A673 (cell line): Measurements from ENCODE around the gene ASAP3. TPM values are rescaled to one million over a fixed set of nuclear protein-coding genes. Genes with fewer than 3 reads are reported as not detected.

Experiments
- BruUV-seq: library from RNA; stranded (reverse); fragments of 400-500 nt; replicated peaks from 2 replicates; lab custom pipeline; 2021; lab: Mats Ljungman, UMichigan
- CTCF ChIA-PET: fragments of 300-600 bp; sonication (Branson Sonifier 250); formaldehyde crosslinking; loops from one replicate; lab custom pipeline; 2022; ENCODE audit warnings: antibody characterized with exemption; lab: Charles Lee
- POLR2A ChIA-PET: fragments of 300-600 bp; sonication (Branson Sonifier 250); formaldehyde crosslinking; loops from one replicate; lab custom pipeline; 2022; ENCODE audit warnings: antibody characterized with exemption; ENCODE audit not compliant: low non-redundant PET; lab: Charles Lee
- DNase-seq: peaks from one replicate; pipeline ENCODE4 v3.0.0-alpha.2; 2015; ENCODE audit warnings: low spot score
- H3K27ac ChIP-seq: fragments of 200-600 bp; sonication (generic); 2 replicates; pipeline ENCODE4 v1.5.1; 2016; ENCODE audit warnings: mixed run types, low read depth, mild to moderate bottlenecking, mixed read lengths, antibody characterized with exemption, low read length; ENCODE audit not compliant: poor library complexity, severe bottlenecking
- H3K27me3 ChIP-seq: fragments of 200-600 bp; sonication (generic); replicated peaks from 2 replicates; pipeline ENCODE4 v1.6.1; 2017; ENCODE audit warnings: mixed run types, low read depth, mild to moderate bottlenecking, mixed read lengths, antibody characterized with exemption, low read length; ENCODE audit not compliant: insufficient read depth, poor library complexity
- H3K36me3 ChIP-seq: fragments of 200-600 bp; sonication (generic); 2 replicates; pipeline ENCODE4 v1.6.1; 2016; ENCODE audit warnings: mixed run types, mild to moderate bottlenecking, mixed read lengths, antibody characterized with exemption, low read length; ENCODE audit not compliant: insufficient read depth, poor library complexity, severe bottlenecking
- H3K4me1 ChIP-seq: fragments of 200-600 bp; sonication (generic); 2 replicates; pipeline ENCODE4 v1.6.1; 2017; ENCODE audit warnings: mixed run types, mild to moderate bottlenecking, mixed read lengths, antibody characterized with exemption, low read length; ENCODE audit not compliant: insufficient read depth, poor library complexity, severe bottlenecking
- H3K4me3 ChIP-seq: fragments of 200-600 bp; sonication (generic); 2 replicates; pipeline ENCODE4 v1.5.1; 2016; ENCODE audit warnings: low read depth, mixed run types, mild to moderate bottlenecking, mixed read lengths, low read length; ENCODE audit not compliant: poor library complexity, severe bottlenecking
- H3K9me3 ChIP-seq: fragments of 200-600 bp; sonication (generic); 2 replicates; pipeline ENCODE4 v1.6.1; 2016; ENCODE audit warnings: mixed run types, low read depth, mild to moderate bottlenecking, mixed read lengths, antibody characterized with exemption, low read length; ENCODE audit not compliant: poor library complexity, severe bottlenecking
- CTCF ChIP-seq: fragments of 300-800, 200-600 bp; sonication (generic); conservative IDR thresholded peaks from 2 replicates; pipeline ENCODE4 v1.5.1; 2017; ENCODE audit warnings: low read depth, mild to moderate bottlenecking, antibody characterized with exemption, low read length, moderate library complexity, mixed read lengths
- EZH2 ChIP-seq: fragments of 200-600 bp; sonication (generic); IDR thresholded peaks from 2 replicates; pipeline ENCODE4 v1.6.1; 2017; ENCODE audit warnings: borderline replicate concordance, low read depth, mild to moderate bottlenecking, mixed read lengths, antibody characterized with exemption, low read length; ENCODE audit not compliant: poor library complexity, severe bottlenecking
- intact Hi-C: fragments of 100-400 bp; cut with micrococcal nuclease; formaldehyde crosslinking; loops from one replicate; pipeline ENCODE4 v1.10.0; 2022; ENCODE audit not compliant: unreplicated experiment
- total RNA-seq: library from RNA; stranded (reverse); gene quantifications from 2 replicates; pipeline ENCODE4 v1.2.3, GENCODE V29; 2021

ASAP3 gene
- total RNA-seq, 1 experiment from 2014 or later: 7.8 TPM

- no peak for TF ChIP-seq CTCF
- TF ChIP-seq EZH2: no peak
- H3K9me3 ChIP-seq: no peaks in the 10 kb centered on the region
- POLR2A ChIA-PET: no interaction called here
- H3K36me3 ChIP-seq: no peaks in the 10 kb centered on the region
- H3K4me3 ChIP-seq: no peak overlapping the region
- H3K27ac ChIP-seq: no peak overlapping the region
- H3K27me3 ChIP-seq: no peaks in the 10 kb centered on the region
- intact Hi-C loops: no loop called here
- no TSS peak for BruUV-seq
- H3K4me1 ChIP-seq: no peaks in the 10 kb centered on the region
- CTCF ChIA-PET: no interaction called here
- DNase-seq: no peak
Observed at GRCh38 chr1:23430803-23431202, 53.2 kb downstream of the ASAP3 start.

- ChIA-PET CTCF (no interaction called here), POLR2A (no interaction called here)
- Histone ChIP-seq H3K27ac (no peak overlapping the region), H3K9me3 (no peaks in the 10 kb centered on the region), H3K36me3 (no peaks in the 10 kb centered on the region), H3K4me1 (peaks cover 3% of the 10 kb centered on the region), H3K4me3 (no peak overlapping the region), H3K27me3 (no peaks in the 10 kb centered on the region)
- intact Hi-C loops: no loop called here
- BruUV-seq: no TSS peak
- no peak for DNase-seq
- TF ChIP-seq EZH2 (no peak), CTCF (no peak)
Observed at GRCh38 chr1:23428136-23428905, 55.7 kb downstream of the ASAP3 start.

- Histone ChIP-seq H3K9me3 (no peaks in the 10 kb centered on the region), H3K4me3 (no peak overlapping the region), H3K4me1 (peaks cover 3% of the 10 kb centered on the region), H3K36me3 (no peaks in the 10 kb centered on the region), H3K27me3 (no peaks in the 10 kb centered on the region), H3K27ac (no peak overlapping the region)
- DNase-seq: no peak
- intact Hi-C loops: no loop called here
- ChIA-PET POLR2A (interaction anchor here (0.7 kb wide), 1 partner anchor 248 kb away, joined by 6 read pairs; no protein-coding TSS in a partner anchor), CTCF (no interaction called here)
- no TSS peak for BruUV-seq
- TF ChIP-seq CTCF (no peak), EZH2 (no peak)
Observed at GRCh38 chr1:23427550-23427949, 56.4 kb downstream of the ASAP3 start.
